Measurements from ENCODE around the gene OXGR1.
A peak's percentile ranks its signal among the peaks of the same experiment; 100 is the strongest.

The OXGR1 gene

GRCh38 chr13:96960379-96960778, 33.9 kb downstream of the OXGR1 start:
- H3K4me3 ChIP-seq (ENCODE audit: low read depth, low read length), result no peak overlapping the region
- no peak for TF ChIP-seq CTCF (IDR thresholded peaks at IDR 0.05; ENCODE audit: borderline replicate concordance, insufficient read depth, low read depth, low read length)

GRCh38 chr13:96958286-96958891, 35.9 kb downstream of the OXGR1 start:
- H3K4me3 ChIP-seq (ENCODE audit: low read depth, low read length), result no peak overlapping the region
- TF ChIP-seq CTCF (IDR thresholded peaks at IDR 0.05; ENCODE audit: borderline replicate concordance, insufficient read depth, low read depth, low read length), result peak; percentile 57

- no peak for TF ChIP-seq CTCF (IDR thresholded peaks at IDR 0.05; ENCODE audit: borderline replicate concordance, insufficient read depth, low read depth, low read length)
These were observed 41.7 kb downstream of the OXGR1 start for GRCh38 chr13:96952595-96952994.

GRCh38 chr13:96948127-96948526, 46.1 kb downstream of the OXGR1 start:
- no peak overlapping the region for H3K4me3 ChIP-seq (ENCODE audit: low read depth, low read length)
- no peak for TF ChIP-seq CTCF (IDR thresholded peaks at IDR 0.05; ENCODE audit: borderline replicate concordance, insufficient read depth, low read depth, low read length)

More at GRCh38 chr13:96952595-96952994, 41.7 kb downstream of the OXGR1 start:
- H3K4me3 ChIP-seq (ENCODE audit: low read depth, low read length), result no peak overlapping the region

GRCh38 chr13:96947343-96947910, 46.8 kb downstream of the OXGR1 start:
- no peak overlapping the region for H3K4me3 ChIP-seq (ENCODE audit: low read depth, low read length)

GRCh38 chr13:96946709-96947311, 47.5 kb downstream of the OXGR1 start:
- no peak for TF ChIP-seq CTCF (IDR thresholded peaks at IDR 0.05; ENCODE audit: borderline replicate concordance, insufficient read depth, low read depth, low read length)
- H3K4me3 ChIP-seq (ENCODE audit: low read depth, low read length), result no peak overlapping the region

More at GRCh38 chr13:96947343-96947910, 46.8 kb downstream of the OXGR1 start:
- TF ChIP-seq CTCF (IDR thresholded peaks at IDR 0.05; ENCODE audit: borderline replicate concordance, insufficient read depth, low read depth, low read length), result no peak

GRCh38 chr13:96940961-96941360, 53.3 kb downstream of the OXGR1 start:
- TF ChIP-seq CTCF (IDR thresholded peaks at IDR 0.05; ENCODE audit: borderline replicate concordance, insufficient read depth, low read depth, low read length), result no peak
- H3K4me3 ChIP-seq (ENCODE audit: low read depth, low read length), result no peak overlapping the region

All from GM12875 (cell line).